Left lung (tissue), 10 donors: ENCODE results near the gene SLC19A3. TPM values are rescaled to one million over a fixed set of nuclear protein-coding genes. Genes with fewer than 3 reads are reported as not detected.

Source experiments
- ATAC-seq: fragments of 200-7000 bp; cut with Tn5 transposase; one replicate; pipeline ENCODE4 v1.9.1; 2020; ENCODE audit warnings: moderate library complexity
- DNase-seq, 4 donors: peaks; one replicate each; pipeline ENCODE4 v3.0.0-alpha.2; 2013 to 2020
- H3K27ac ChIP-seq, 2 donors: fragments of 200-600 bp; sonication (generic) in 1 of 2; one replicate each; pipeline versions ENCODE4 v1.5.0 to v1.8.0; 2020 to 2021
- H3K27me3 ChIP-seq, 2 donors: fragments of 200-600 bp; sonication (generic) in 1 of 2; one replicate each; pipeline versions ENCODE4 v1.5.0 to v1.8.0; 2020 to 2021
- H3K36me3 ChIP-seq, 2 donors: fragments of 200-600 bp; sonication (generic) in 1 of 2; one replicate each; pipeline versions ENCODE4 v1.5.0 to v1.8.0; 2020 to 2021
- H3K4me1 ChIP-seq, 2 donors: fragments of 200-600 bp; one replicate each; pipeline ENCODE4 v1.8.0; 2021
- H3K4me3 ChIP-seq, 2 donors: fragments of 200-600 bp; sonication (generic) in 1 of 2; one replicate each; pipeline versions ENCODE4 v1.5.0 to v1.8.0; 2020 to 2021; ENCODE audit warnings: mild to moderate bottlenecking in 1 of 2
- H3K9me3 ChIP-seq, 2 donors: fragments of 200-600 bp; sonication (generic) in 1 of 2; one replicate each; pipeline versions ENCODE4 v1.5.0 to v1.8.0; 2020 to 2021
- intact Hi-C, 2 donors: fragments of 100-400 bp; cut with DNase I; formaldehyde crosslinking; loops; one replicate each; pipeline versions ENCODE4 v1.11.2 to v1.14.2; 2022
- polyA plus RNA-seq, 6 donors: library from polyadenylated mRNA; unstranded; fragments of 120-200 nt; gene quantifications; one replicate each; pipeline ENCODE4 v1.2.1, GENCODE V29; 2013; ENCODE audit not compliant: insufficient read length in 6 of 6
- total RNA-seq, 2 donors: library from RNA; stranded (reverse); fragmentation: NEBNext Ultra II Directional; extraction: Animal tissue kit (Norgen Biotek cat#: 25700); gene quantifications; one replicate each; pipeline ENCODE4 v1.2.1, GENCODE V29; 2021
- TF ChIP-seq, protein P1 (sequence below), 2 donors: fragments of 200-600 bp; sonication (generic) in 1 of 2; IDR thresholded peaks; one replicate each; pipeline versions ENCODE4 v1.5.0 to v1.8.0; 2021; ENCODE audit warnings: antibody characterized with exemption in 2 of 2
- donor health status: DM: no; HTN: yes; CAD: no.
- donor health status: DM: no; HTN: no; CAD: no.

Gene SLC19A3
- total and polyA plus RNA-seq, 8 donors: 6.2 to 32.5 (median 21.5) TPM

DNA sequence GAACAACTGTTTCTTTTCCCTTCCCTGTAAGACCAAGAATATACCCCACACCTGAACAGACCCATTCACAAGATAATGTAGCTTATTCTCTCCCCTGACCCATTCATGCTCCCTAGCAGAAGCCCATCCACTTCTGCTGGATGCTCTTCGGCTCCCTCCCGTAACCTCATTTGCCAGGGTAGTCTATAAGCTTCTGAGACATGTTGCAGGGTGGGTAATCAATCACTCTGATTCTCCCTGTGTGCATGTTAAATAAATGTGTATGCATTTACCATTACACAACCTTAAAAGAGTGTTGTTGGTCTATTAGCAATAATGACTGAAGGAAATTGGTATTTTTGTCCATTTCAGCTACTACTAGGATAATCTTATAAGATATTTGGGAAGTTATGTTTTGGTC lies 1.3 kb downstream of the SLC19A3 start:
- ATAC-seq (no peak), DNase-seq (no peak)
- intact Hi-C loops: no loop called here
- peaks cover 0 to 15% of the 10 kb centered on the region in 2 donors for H3K27me3 ChIP-seq
- no peak overlapping the region for H3K4me3 ChIP-seq
- H3K9me3 ChIP-seq: no peaks in the 10 kb centered on the region
- no peak overlapping the region for H3K27ac ChIP-seq
- H3K36me3 ChIP-seq: no peaks in the 10 kb centered on the region
- H3K4me1 ChIP-seq: no peaks in the 10 kb centered on the region
- TF ChIP-seq, protein P1, sequence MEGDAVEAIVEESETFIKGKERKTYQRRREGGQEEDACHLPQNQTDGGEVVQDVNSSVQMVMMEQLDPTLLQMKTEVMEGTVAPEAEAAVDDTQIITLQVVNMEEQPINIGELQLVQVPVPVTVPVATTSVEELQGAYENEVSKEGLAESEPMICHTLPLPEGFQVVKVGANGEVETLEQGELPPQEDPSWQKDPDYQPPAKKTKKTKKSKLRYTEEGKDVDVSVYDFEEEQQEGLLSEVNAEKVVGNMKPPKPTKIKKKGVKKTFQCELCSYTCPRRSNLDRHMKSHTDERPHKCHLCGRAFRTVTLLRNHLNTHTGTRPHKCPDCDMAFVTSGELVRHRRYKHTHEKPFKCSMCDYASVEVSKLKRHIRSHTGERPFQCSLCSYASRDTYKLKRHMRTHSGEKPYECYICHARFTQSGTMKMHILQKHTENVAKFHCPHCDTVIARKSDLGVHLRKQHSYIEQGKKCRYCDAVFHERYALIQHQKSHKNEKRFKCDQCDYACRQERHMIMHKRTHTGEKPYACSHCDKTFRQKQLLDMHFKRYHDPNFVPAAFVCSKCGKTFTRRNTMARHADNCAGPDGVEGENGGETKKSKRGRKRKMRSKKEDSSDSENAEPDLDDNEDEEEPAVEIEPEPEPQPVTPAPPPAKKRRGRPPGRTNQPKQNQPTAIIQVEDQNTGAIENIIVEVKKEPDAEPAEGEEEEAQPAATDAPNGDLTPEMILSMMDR (IDR thresholded peaks at IDR 0.05): no peak

DNA sequence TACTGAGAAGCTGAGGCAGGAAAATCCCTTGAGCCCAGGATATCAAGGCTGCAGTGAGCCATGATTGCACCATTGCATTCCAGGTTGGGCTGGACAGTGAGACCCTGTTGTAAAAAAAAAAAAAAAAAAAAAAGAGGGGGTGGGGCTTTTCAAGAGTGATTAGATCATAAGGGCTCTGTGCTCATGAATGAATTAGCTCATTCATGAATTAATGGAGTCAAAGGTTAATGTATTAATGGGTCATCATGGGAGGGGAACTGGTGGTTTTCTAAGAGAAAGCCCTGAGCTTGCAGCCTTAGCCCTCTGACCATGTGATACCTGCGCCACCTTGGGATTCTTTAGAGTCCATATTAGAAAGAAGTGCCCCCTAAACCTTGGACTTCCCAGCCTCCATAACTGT lies 4.5 kb downstream of the SLC19A3 start:
- H3K4me1 ChIP-seq: no peaks in the 10 kb centered on the region
- peaks cover 0 to 15% of the 10 kb centered on the region in 2 donors for H3K27me3 ChIP-seq
- no peak for DNase-seq
- intact Hi-C loops: no loop called here
- no peaks in the 10 kb centered on the region for H3K9me3 ChIP-seq
- H3K36me3 ChIP-seq: no peaks in the 10 kb centered on the region
- no peak overlapping the region for H3K27ac ChIP-seq
- TF ChIP-seq, protein P1 (IDR thresholded peaks at IDR 0.05): no peak
- no peak overlapping the region for H3K4me3 ChIP-seq
- no peak for ATAC-seq

DNA sequence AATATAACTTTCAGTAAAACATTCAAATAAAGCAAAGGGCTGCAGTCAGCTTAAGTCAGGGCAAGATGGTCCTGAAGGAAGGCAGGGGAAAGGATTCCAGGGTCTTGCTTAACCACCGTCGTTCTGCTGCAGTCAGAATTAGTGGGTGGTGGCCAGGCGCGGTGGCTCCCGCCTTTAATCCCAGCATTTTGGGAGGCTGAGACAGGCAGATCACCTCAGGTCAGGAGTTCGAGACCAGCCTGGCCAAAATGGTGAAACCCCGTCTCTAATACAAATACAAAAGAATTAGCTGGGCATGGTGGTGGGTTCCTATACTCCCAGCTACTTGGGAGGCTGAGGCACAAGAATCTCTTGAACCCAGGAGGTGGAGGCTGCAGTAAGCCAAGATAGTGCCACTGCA lies 6.8 kb downstream of the SLC19A3 start:
- Histone ChIP-seq H3K9me3 (no peaks in the 10 kb centered on the region), H3K4me3 (no peak overlapping the region), H3K4me1 (no peaks in the 10 kb centered on the region), H3K27me3 (no peaks in the 10 kb centered on the region), H3K36me3 (no peaks in the 10 kb centered on the region), H3K27ac (no peak overlapping the region)
- ATAC-seq: no peak
- DNase-seq: no peak
- intact Hi-C loops: no loop called here
- TF ChIP-seq, protein P1 (IDR thresholded peaks at IDR 0.05): no peak

DNA sequence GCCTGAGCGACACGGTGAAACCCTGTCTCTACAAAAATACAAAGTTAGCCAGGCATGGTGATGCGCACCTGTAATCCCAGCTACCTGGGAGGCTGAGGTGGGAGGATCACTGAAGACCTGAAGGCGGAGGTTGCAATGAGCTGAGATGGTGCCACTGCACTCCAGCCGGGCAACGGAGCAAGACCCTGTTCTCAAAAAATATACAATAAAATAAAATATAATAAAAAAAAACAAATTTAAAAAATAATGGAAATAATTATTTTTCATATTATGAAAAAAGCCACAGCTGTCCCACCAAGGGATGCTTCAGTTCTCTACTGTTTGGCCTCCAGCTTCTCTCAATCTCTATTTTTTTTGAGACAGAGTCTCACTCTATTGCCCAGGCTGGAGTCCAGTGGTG lies 10.4 kb downstream of the SLC19A3 start:
- TF ChIP-seq, protein P1 (IDR thresholded peaks at IDR 0.05): no peak
- H3K27ac ChIP-seq: no peak overlapping the region
- H3K36me3 ChIP-seq: no peaks in the 10 kb centered on the region
- H3K27me3 ChIP-seq: no peaks in the 10 kb centered on the region
- no peak for ATAC-seq
- H3K9me3 ChIP-seq: no peaks in the 10 kb centered on the region
- H3K4me1 ChIP-seq: peaks cover 0 to 5% of the 10 kb centered on the region in 2 donors
- intact Hi-C loops: no loop called here
- DNase-seq: no peak
- no peak overlapping the region for H3K4me3 ChIP-seq

DNA sequence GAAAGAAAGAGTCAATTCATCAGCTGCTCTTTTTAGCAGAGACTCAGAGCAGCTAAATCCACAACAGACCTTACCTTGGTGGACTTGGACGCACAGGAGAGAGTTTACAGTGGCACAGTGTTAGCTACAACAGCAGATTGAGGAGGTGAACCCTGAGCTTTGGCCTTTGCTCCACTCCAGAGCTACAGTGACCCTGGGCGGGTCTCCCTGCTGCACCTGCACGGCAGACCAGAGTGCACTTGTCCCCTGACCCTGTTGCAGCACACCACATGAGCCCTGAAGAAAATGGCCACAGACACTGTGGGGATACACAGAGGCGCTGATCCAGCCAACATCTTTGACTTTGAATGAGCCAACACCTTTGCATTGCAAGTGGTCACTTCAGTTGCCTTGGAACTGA lies 11.0 kb downstream of the SLC19A3 start:
- H3K4me1 ChIP-seq: peaks cover 0 to 5% of the 10 kb centered on the region in 2 donors
- H3K36me3 ChIP-seq: no peaks in the 10 kb centered on the region
- H3K9me3 ChIP-seq: no peaks in the 10 kb centered on the region
- TF ChIP-seq, protein P1 (IDR thresholded peaks at IDR 0.05): no peak
- intact Hi-C loops: no loop called here
- H3K27ac ChIP-seq: no peak overlapping the region
- H3K27me3 ChIP-seq: no peaks in the 10 kb centered on the region
- ATAC-seq (no peak), DNase-seq (no peak)
- H3K4me3 ChIP-seq: no peak overlapping the region
